Ovary (tissue), 3 donors: Measurements from ENCODE around the gene ATF7IP.

Source experiments
- CTCF ChIP-seq, 3 donors: fragments of 450-650 bp in 2 of 3; fragments of 200-600 bp in 1 of 3; IDR thresholded peaks; one replicate each; pipeline versions ENCODE4 v1.5.1 to v1.8.0; 2016 to 2022; ENCODE audit warnings: antibody characterized with exemption in 3 of 3, mild to moderate bottlenecking in 1 of 3
- EP300 ChIP-seq: sonication (generic); formaldehyde crosslinking; IDR thresholded peaks from one replicate; pipeline ENCODE4 v1.6.1; 2017; ENCODE audit warnings: antibody characterized with exemption
- POLR2A ChIP-seq: fragments of 450-650 bp; IDR thresholded peaks from one replicate; pipeline ENCODE4 v1.6.1; 2017; ENCODE audit warnings: antibody characterized with exemption, mild to moderate bottlenecking, moderate library complexity
- donor health status: DM: no; HTN: no; CAD: no.

GRCh38 chr12:14479004-14479403, 113.5 kb downstream of the ATF7IP start:
- TF ChIP-seq CTCF (IDR thresholded peaks at IDR 0.05) = no peak
- TF ChIP-seq POLR2A = no peak
- no peak for TF ChIP-seq EP300
